HG03097 (cell line): ENCODE results near the gene SOCS1.

Source experiments
- ATAC-seq: cut with Tn5 transposase; IDR thresholded peaks from one replicate; pipeline ENCODE4 v1.9.1; 2021; ENCODE audit not compliant: unreplicated experiment, low FRiP score

The SOCS1 gene

DNA sequence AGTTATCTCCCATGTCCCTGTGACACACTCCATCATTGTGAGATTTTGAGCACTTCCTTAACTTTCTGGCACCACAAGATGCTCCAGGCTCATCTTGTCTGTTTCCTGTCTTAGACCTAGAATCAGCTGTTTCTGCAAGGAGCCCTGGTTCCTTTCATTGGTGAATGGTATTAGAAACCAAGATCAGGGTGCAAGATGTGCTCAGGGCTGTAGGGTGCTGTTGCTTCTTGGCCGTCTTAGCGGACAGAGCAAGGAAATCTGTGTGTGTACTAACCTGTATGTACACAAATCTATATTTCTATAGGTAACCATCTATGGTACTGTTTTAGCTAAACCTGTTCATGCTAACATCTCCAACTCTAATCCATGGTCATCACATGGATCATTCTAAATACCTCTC lies 33.2 kb upstream of the SOCS1 start:
- no peak for ATAC-seq

DNA sequence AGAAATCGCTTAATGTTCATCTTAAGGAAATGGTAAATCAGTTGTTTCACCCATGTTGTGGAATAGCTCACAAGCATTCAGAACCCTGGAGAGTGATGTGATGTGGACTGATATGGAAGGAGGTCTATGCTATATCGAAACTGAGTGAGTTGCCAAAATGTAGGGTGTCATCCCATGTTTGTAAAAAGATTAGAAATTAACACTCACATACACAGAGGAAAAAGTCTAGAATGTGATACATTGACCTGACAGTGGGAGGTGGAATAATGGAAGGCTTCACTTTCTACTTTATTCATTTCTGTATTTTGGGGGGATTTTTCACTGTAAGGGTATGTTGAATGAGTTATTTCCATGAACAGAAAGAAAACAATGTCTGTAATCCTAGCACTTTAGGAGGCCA lies 29.8 kb upstream of the SOCS1 start:
- no peak for ATAC-seq

- ATAC-seq: no peak
These were observed 27.8 kb upstream of the SOCS1 start for GRCh38 chr16:11283820-11284248.

- no peak for ATAC-seq
These were observed 24.9 kb upstream of the SOCS1 start, which contains the start of gene PRM1 for GRCh38 chr16:11280616-11281522. Gene PRM1 (minus strand): TSS chr16:11281330. CDS start chr16:11281238, 92 bp downstream.

DNA sequence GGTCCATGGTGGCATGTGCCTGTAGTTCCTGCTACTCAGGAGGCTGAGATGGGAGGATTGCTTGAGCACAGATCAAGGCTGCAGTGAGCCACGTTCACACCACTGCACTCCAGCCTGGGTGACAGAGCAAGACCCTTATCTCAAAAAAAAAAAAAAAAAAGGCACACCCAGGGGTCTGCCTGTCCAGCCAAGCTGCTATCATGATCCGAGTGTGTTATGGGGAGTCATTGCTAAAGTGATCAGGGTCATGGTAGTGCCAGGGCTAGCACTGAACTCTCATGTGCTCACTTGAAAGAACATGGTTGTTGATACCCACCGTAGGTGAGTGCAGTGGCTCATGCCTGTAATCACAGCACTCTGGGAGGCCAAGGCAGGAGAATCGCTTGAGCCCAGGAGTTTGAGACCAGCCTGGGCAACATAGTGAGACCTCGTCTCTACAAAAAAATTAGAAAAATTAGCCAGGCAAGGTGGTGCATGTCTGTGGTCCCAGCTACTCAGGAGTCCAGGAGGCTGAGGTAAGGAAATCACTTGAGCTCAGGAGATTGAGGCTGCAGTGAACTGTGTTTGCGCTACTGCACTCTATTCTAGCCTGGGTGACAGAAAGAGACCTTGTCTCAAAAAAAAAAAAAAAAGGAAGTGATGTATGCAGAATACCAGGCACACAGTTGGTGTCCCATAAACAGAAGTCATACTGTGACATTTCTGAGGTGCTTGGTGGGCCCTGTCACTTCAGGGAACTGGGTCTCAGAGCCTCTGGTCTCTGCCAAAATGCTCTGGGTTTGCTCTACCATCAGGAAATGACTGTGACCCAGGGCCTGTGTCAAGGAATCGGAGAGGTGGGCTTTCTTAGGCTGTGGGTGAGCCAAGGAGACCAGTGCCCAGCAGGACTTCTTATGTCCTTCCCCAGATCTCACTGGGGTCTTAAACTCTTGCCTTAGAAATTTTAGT lies 23.0 kb upstream of the SOCS1 start:
- ATAC-seq: no peak

GRCh38 chr16:11277607-11278337 lies 21.8 kb upstream of the SOCS1 start:
- ATAC-seq: no peak

- ATAC-seq: no peak
These were observed 21.0 kb upstream of the SOCS1 start for GRCh38 chr16:11276896-11277593.

DNA sequence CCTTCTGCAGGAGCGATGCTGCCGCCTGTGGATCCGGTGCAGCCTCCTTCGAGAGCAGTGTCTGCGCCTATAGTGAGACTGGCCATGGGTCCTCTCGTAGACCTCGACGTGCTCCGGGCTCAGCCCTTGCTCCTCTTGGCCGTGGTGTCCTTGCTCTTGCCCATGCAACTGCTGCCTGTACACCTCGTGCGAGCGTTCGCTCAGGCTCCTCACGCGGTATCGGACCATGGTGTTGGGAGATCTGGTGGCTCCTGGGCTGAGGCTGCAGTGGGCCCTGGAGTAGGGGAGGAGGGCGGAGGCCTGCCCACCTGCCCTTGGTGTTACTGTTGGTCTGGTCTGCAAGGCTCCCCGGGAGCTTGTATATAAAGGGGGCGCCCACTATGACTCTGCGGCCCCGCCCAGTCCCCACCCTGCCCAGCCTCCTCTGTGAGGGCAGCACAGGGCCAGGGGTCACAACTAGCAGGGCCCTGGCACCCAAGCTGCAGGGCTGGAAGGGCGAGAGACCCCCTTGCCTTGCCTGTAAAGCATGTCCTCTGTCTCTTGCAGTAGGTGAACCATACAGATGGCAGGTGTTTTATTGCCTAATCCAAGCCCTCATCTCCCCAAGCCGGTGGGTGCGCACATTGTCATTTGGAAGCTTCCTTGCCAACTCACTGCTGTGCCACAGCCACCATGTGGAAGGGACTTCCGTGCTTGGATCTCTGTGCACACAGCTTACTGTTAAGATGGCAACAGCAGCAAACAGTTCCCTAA lies 20.3 kb upstream of the SOCS1 start, which contains the start of gene PRM2:
Gene PRM2 (minus strand): TSS at position 338 of the 753 bp plus-strand sequence. CDS start 110 bp downstream, at position 228.
- no peak for ATAC-seq

- no peak for ATAC-seq
These were observed 19.0 kb upstream of the SOCS1 start for GRCh38 chr16:11274964-11275363.

DNA sequence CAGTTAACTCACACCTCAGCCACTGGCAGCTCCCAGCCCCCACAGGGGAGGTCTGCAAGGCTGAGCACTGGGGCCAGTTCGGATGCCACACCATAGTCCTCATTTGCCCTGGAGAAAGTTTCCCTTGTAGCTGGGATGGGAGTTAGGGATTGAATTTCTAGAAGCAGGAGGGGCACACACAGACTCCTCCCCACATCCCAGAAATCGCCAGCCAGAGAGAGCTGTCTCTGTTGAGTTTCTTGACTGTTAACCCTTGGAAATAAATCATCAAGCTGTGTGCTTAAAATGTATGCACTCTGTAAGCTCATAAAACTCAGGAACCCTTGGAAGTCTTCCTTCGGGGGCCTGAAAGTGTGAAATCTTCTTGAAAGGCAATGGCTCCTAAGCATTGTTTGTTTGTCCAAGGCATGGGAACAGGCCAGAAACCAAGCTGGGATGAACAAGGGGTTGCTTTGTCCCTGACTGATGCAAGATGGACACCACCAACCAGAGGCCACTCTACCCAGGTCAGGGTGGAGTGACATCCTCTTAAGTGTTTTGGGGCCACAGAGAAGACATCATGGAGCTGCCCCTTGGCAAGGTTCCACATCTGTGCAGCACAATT lies 17.8 kb upstream of the SOCS1 start:
- no peak for ATAC-seq

GRCh38 chr16:11272921-11273720 lies 17.1 kb upstream of the SOCS1 start, which contains the start of gene PRM3:
Gene PRM3 (minus strand): TSS chr16:11273629. CDS start chr16:11273595, 34 bp downstream.
- no peak for ATAC-seq

GRCh38 chr16:11272484-11272883 lies 16.5 kb upstream of the SOCS1 start:
- no peak for ATAC-seq

DNA sequence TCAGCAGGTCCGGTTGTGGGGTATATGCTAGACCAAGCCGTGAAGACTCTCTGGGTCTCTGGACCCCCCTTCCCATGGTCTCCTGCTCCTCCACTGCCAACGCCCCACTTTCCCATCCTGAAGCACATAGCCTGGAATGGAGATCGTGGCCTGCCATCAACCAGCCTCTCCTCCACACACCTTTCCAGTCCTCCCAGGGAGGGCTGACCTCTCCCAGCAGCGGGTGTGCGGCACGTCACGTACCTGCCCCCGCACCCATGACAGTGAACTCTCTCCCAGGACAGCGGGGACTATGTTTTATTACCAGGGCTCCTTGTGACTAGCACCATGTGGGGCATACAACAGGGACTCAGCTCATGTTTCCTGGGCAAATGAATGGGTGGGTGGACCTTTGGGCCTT lies 15.6 kb upstream of the SOCS1 start:
- no peak for ATAC-seq

GRCh38 chr16:11270602-11271162 lies 14.7 kb upstream of the SOCS1 start:
- no peak for ATAC-seq

- no peak for ATAC-seq
These were observed 12.9 kb upstream of the SOCS1 start, which contains the start of gene TNP2 for GRCh38 chr16:11268921-11269375. Gene TNP2 (minus strand): TSS chr16:11269325. CDS start chr16:11269262, 63 bp downstream.

DNA sequence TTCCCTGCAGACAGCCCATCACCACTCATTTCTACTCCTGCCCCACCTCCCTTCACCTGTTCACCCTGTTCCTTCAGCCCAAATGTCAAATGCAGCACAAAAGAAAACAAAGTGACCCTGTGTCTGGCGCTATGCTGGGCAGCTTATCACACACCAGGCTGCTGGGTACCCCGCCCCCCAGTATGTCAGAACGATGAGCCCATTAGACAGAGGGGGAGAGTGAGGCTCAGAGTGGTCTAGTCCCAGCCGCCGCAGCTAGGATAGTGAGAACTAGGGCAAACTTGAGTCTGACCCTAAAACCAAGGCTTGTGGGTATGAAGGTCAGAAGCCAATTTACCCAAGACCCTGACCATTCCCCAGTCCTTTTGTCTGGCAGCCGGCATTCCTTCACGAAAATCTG lies 9.1 kb upstream of the SOCS1 start:
- no peak for ATAC-seq

DNA sequence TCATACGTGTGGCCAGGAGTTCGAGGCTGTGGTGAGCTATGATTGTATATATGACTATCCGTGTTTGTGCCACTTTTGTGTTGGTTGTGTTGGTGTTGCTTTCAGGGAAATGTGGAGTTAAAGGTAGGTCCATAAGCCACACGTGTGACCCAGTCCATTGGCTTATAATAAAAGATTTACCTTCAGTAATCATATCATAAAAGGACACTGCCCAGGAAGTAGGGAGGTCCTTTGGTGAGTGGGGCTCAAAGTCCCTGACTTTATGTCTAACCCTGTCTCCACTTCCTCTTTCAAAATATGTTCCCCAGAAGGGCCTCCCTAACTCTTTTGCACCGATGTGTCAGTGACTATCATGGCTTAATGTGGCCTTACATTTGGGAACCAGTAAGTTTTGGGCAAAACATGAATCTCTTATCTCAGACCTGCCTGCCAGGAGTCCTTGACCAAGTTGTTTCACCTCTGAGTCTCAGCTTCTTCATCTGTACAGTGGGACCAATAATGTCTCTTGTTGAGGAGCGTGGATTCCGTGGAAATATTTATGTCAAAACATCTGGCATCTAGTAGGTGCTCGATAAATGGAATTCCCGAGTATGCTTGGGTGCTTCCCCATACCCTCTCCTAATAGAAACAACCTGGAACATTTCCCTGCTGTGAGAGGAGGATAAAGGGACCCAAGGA lies 8.3 kb upstream of the SOCS1 start:
- no peak for ATAC-seq
